ENCODE measurements around the gene RGS9BP.
"Not testable (repeated sequence)": the region's sequence is repeated elsewhere in the genome, so short reads cannot be mapped to it uniquely, and the experiment has no call there.

Gene RGS9BP

GRCh38 chr19:32671883-32672593 is 3.6 kb upstream of the RGS9BP start:
- DNase-seq (ENCODE audit: low read depth in 2 of 2) = no peak

- no peak for DNase-seq (ENCODE audit: low read depth in 2 of 2)
These were observed 2.8 kb upstream of the RGS9BP start for GRCh38 chr19:32672841-32673240.

- DNase-seq (ENCODE audit: low read depth in 2 of 2) = no peak
These were observed 2.1 kb upstream of the RGS9BP start for GRCh38 chr19:32673573-32673972.

GRCh38 chr19:32674153-32674930 is 1.3 kb upstream of the RGS9BP start:
- DNase-seq (ENCODE audit: low read depth in 2 of 2) = no peak

DNA sequence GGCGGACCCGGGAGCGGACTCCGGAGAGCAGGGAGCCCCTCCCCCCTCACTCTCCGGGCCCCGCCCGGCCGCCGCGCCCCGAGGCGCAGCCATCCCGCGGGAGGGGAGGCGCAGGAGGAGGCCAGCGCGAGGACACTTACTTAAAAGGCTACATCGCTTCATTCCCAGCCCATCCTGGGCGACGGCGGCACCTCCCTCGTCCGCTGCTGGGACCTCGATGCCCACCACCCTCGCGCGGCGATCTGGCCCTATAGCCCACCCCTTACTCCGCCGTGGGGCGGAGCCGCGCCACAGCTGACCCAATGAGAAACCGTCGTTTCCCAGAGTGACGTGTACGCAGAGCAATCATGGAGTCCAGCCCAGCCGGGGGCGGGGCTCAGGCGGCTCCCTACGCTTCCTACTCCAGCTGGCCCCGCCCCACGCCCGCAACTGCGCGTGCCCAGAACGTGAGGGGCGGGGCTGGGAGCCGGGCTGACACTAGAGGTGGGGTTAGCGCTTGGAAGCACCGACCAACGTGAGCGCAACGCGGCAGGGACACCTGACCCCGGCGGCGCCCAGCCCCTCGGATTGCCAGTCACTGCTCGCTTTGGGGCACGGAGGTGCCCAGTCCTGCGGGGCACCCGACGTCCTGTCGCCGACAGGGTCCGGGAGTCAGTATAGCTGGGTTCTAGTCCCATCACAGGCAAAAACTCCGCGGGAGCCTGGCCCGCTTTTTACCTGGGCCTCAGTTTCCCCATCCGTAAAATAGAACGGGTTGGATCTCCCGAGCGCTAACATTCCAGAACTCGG is 523 bp upstream of the RGS9BP start, which contains the start of gene ANKRD27:
Gene ANKRD27, minus strand, starts transcription at position 250 of the 789 bp plus-strand sequence. CDS start 16,165 bp downstream, outside the sequence.
- DNase-seq (ENCODE audit: low read depth in 2 of 2) = peak; percentile 97 to 99

GRCh38 chr19:32676186-32676894 is 692 bp downstream of the RGS9BP start:
- peak in 1 of 2 donors; percentile 21 for DNase-seq (ENCODE audit: low read depth in 2 of 2)

- DNase-seq (ENCODE audit: low read depth in 2 of 2) = no peak
These were observed 1.3 kb downstream of the RGS9BP start for GRCh38 chr19:32676895-32677359.

DNA sequence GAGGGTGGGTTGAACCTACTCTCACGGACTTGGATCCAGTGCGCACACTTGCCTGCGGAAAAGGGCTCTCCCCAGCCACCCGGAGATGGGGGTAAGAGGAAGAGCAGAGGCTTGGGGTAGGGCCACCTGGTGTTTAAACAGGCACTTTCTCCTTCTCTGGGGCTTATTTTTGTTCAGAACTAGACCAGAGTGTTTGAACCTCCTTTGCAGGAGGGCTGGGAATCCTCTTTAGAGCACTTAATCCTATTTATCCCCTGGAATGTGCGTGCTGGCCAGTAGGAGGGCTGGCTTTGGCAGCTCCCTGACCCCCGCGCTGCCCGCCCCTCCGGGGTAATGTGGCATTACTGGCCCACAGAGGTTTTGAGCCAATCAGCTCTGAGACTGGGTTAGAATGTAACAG is 2.0 kb downstream of the RGS9BP start:
- DNase-seq (ENCODE audit: low read depth in 2 of 2) = no peak

DNA sequence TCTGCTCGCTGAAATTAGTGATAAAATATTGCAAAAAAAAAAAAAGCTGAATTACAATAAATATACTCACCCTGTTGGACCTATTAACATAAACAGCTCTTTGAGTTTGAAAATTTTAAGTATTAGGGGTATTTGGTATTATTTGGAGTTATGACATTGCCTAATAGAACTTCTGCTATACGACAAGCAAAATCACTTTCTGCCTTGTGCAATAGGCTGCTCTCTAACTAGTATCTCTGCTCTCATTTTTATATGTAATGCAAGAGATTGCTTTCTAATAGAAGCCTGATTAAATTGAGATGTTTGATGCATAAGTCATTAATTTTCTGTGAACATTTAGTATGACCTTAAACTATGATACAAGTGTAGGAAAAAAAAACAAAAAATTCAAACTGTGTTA is 5.3 kb downstream of the RGS9BP start:
- DNase-seq (ENCODE audit: low read depth in 2 of 2) = no peak

GRCh38 chr19:32682317-32682716 is 6.7 kb downstream of the RGS9BP start:
- no peak for DNase-seq (ENCODE audit: low read depth in 2 of 2)

DNA sequence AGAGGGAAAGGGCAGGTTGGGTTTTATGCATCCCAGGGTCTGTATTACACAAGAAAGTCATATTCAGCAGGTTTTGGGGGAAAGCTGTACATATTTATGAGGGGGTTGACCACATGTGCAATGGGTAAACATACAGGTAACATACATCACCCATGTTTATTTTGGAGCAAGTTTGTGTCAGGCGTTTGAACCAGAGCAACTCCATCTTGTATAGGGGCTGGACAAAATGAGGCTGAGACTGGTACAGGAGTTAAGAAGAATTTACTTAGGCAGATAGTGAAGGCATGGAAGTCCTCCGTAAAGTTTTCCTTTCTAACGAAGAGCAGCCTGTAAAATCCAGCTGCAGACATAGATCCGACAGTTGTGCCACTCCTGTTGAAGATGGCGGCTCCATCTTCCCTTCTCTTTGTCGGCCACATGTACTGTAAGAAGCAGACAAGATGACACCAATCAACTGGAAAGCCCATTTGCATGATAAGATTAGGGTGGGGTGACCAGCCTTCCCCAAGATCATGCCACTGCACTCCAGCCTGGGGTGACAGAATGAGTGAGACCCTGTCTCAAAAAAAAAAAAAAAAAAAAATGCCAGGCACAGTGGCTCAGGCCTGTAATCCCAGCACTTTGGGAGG is 11.3 kb downstream of the RGS9BP start:
- no peak for DNase-seq (ENCODE audit: low read depth in 2 of 2)

DNA sequence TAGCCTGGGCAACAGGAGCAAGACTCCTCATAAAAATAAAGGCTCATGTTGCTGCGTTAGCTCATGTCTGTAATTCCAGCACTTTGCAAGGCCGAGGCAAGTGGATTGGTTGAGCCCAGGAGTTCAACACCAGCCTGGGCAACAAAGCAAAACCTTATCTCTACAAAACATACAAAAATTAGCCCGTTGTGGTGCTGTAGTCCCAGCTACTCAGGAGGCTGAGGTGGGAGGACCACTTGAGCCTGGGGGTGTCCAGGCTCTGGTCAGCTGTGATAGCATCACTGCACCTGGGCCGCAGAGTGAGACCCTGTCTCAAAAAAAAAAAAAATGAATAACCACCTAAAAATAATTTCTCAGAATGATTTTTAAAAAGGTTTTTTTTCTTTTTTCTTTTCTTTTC is 12.0 kb downstream of the RGS9BP start:
- no peak for DNase-seq (ENCODE audit: low read depth in 2 of 2)

DNA sequence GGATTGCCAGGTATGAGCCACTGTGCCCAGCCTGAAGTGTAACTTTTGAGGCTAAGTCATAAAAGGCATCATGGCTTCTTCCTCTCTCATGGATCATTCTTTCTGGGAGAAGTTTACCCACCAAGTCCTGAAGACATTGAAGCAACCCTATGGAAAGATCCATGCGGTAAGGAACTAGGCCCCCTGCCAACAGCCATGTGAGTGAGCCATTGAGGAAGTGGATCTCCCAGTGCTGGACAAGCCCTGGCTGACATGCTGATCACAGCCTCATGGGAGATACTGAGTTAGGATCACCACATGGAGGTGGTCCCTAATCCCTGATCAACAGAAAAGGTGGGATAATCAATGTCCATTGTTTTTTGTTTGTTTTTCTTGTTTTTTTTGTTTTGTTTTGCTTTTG is 12.7 kb downstream of the RGS9BP start:
- DNase-seq (ENCODE audit: low read depth in 2 of 2) = no peak

GRCh38 chr19:32691291-32691951 is 15.8 kb downstream of the RGS9BP start, which contains the start of gene NUDT19:
TSS of gene NUDT19 (plus strand) at chr19:32691821. CDS start at chr19:32691961, 140 bp downstream.
- peak; percentile 53 to 71 for DNase-seq (ENCODE audit: low read depth in 2 of 2)

DNA sequence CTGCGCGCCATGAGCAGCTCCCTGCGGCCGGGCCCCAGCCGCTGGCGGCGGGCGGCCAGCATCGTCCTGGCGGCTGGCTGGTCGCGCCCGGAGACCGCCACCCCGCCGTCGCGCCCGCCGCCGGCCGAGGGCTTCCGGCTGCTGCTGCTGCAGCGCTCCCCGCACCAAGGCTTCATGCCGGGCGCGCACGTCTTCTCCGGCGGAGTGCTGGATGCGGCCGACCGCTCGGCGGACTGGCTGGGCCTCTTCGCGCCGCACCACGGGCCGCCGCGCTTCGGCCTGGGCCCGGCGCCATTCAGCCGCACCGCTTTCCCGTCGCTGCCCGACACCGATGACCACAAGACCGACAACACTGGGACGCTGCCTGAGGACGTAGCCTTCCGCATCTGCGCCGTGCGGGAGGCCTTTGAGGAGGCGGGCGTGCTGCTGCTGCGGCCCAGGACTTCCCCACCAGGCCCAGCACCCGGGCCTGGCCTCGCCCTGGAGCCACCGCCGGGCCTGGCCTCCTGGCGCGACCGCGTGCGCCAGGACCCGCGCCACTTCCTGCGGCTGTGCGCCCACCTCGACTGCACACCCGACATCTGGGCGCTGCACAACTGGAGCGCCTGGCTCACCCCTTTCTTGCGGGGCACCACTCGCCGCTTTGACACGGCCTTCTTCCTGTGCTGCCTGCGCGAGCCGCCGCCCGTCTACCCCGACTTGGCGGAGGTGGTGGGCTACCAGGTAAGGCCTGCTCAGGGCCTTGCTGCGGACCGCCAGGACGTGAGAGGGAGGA is 16.5 kb downstream of the RGS9BP start:
- peak in 1 of 2 donors; percentile 49 for DNase-seq (ENCODE audit: low read depth in 2 of 2)

DNA sequence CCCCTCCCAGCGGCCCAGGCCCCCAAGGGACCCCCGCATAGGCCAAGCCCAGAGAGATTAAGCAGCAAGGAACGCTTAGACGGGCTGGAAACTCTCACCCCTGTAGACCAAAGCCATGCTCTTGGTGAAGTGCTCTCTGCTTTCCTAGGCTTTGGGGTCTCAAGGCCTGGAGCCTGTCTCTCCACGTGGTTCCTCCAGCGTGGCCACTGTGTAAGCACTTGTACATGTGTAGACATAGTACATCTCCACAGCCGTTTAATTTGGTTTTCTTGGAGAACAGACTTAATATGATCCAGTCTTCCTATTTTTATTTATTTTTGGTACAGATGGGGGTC is 17.0 kb downstream of the RGS9BP start:
- no peak for DNase-seq (ENCODE audit: low read depth in 2 of 2)

DNA sequence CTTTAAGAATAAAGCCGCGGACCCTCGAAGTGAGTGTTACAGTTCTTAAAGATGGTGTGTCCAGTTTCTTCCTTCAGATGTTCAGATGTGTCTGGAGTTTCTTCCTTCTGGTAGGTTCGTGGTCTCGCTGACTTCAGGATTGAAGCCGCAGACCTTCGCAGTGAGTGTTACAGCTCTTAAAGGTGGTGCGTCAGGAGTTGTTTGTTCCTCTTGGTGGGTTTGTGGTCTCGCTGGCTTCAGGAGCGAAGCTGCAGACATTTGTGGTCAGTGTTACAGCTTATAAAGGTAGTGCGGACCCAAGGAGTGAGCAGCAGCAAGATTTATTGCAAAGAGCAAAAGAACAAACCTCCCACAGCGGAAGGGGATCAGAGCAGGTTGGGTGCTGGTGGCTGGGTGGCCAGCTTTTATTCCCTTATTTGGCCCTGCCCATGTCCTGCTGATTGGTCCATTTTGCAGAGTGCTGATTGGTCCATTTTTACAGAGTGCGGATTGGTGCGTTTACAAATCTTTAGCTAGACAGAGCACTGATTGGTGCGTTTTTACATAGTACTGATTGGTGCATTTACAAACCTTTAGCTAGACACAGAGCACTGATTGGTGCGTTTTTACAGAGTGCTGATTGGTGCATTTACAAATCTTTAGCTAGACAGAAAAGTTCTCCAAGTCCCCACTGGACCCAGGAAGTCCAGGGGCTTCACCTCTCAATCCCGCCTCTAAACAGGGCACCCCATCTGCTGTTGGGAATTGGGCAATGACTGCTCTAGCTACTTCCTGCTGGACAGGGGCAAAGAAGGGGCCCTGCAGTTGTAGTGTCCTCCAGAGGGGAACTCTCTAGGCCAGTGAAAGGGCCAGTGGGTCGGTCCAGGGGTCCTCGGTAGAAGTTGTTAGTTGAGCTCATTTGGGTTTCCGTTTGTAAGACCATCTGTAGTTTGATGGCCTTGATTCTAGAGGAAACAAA is 17.8 kb downstream of the RGS9BP start:
- peak in 1 of 2 donors; percentile 12 for DNase-seq (ENCODE audit: low read depth in 2 of 2)

- DNase-seq (ENCODE audit: low read depth in 2 of 2) = not testable (repeated sequence)
These were observed 18.7 kb downstream of the RGS9BP start for GRCh38 chr19:32694316-32694715.

Data from stimulated activated CD4-positive, alpha-beta T cell treated with anti-CD3 and anti-CD28 coated beads, Interleukin-1b, Interleukin-23, amount 100 ng/mL, for 4 hours (primary cell).